Activated CD4-positive, alpha-beta T cell treated with anti-CD3 and anti-CD28 coated beads, Interleukin-2, Interleukin-4, amounts not matched to agents 100 ng/mL and 50 ng/mL, durations not matched to agents 16 hours and 8 hours (primary cell): Measurements from ENCODE around the gene FOLH1.
"Not testable (repeated sequence)": the region's sequence is repeated elsewhere in the genome, so short reads cannot be mapped to it uniquely, and the experiment has no call there.

ENCODE experiments used
- DNase-seq: peaks from one replicate; pipeline ENCODE4 v3.0.0-alpha.2; 2020; ENCODE audit warnings: low spot score

Gene FOLH1

GRCh38 chr11:49208006-49208721 lies at the start of gene FOLH1:
TSS of gene FOLH1 (minus strand) at chr11:49208602. CDS start at chr11:49208409, 193 bp downstream.
- no peak for DNase-seq

- DNase-seq: not testable (repeated sequence)
Measured at GRCh38 chr11:49255148-49255547, 46.7 kb upstream of the FOLH1 start.

- DNase-seq: not testable (repeated sequence)
Measured at GRCh38 chr11:49251212-49251611, 42.8 kb upstream of the FOLH1 start.

GRCh38 chr11:49250398-49251115 lies 42.2 kb upstream of the FOLH1 start:
- DNase-seq: not testable (repeated sequence)

- not testable (repeated sequence) for DNase-seq
Measured at GRCh38 chr11:49249363-49249762, 41.0 kb upstream of the FOLH1 start.

- DNase-seq: not testable (repeated sequence)
Measured at GRCh38 chr11:49233685-49234084, 25.3 kb upstream of the FOLH1 start.

- DNase-seq: not testable (repeated sequence)
Measured at GRCh38 chr11:49233019-49233418, 24.6 kb upstream of the FOLH1 start.

- DNase-seq: not testable (repeated sequence)
Measured at GRCh38 chr11:49231725-49232124, 23.3 kb upstream of the FOLH1 start.

- not testable (repeated sequence) for DNase-seq
Measured at GRCh38 chr11:49230534-49230933, 22.1 kb upstream of the FOLH1 start.

- DNase-seq: not testable (repeated sequence)
Measured at GRCh38 chr11:49230001-49230400, 21.6 kb upstream of the FOLH1 start.

- not testable (repeated sequence) for DNase-seq
Measured at GRCh38 chr11:49229136-49229535, 20.7 kb upstream of the FOLH1 start.

GRCh38 chr11:49225255-49225785 lies 16.9 kb upstream of the FOLH1 start:
- not testable (repeated sequence) for DNase-seq

GRCh38 chr11:49221112-49221511 lies 12.7 kb upstream of the FOLH1 start:
- no peak for DNase-seq

GRCh38 chr11:49213026-49213560 lies 4.7 kb upstream of the FOLH1 start:
- DNase-seq: no peak

- not testable (repeated sequence) for DNase-seq
Measured at GRCh38 chr11:49206999-49207398, 1.4 kb downstream of the FOLH1 start.

- DNase-seq: no peak
Measured at GRCh38 chr11:49202287-49202976, 6.0 kb downstream of the FOLH1 start.

- DNase-seq: not testable (repeated sequence)
Measured at GRCh38 chr11:49196775-49197174, 11.6 kb downstream of the FOLH1 start.

- DNase-seq: not testable (repeated sequence)
Measured at GRCh38 chr11:49196002-49196401, 12.4 kb downstream of the FOLH1 start.

- not testable (repeated sequence) for DNase-seq
Measured at GRCh38 chr11:49190287-49190686, 18.1 kb downstream of the FOLH1 start.

GRCh38 chr11:49186225-49186624 lies 22.2 kb downstream of the FOLH1 start:
- DNase-seq: not testable (repeated sequence)

- DNase-seq: not testable (repeated sequence)
Measured at GRCh38 chr11:49185597-49185996, 22.8 kb downstream of the FOLH1 start.

GRCh38 chr11:49184756-49185155 lies 23.6 kb downstream of the FOLH1 start:
- not testable (repeated sequence) for DNase-seq
